Endothelial cell of umbilical vein (primary cell): ENCODE data around the gene GRM5. TPM values are rescaled to one million over a fixed set of nuclear protein-coding genes. Genes with fewer than 3 reads are reported as not detected.

Source experiments
- BruUV-seq: library from RNA; stranded (reverse); fragments of 400-500 nt; replicated peaks from 2 replicates; lab custom pipeline; 2021; lab: Mats Ljungman, UMichigan
- CTCF ChIA-PET: fragments of 300-600, 350-600 bp; sonication (Branson Sonifier 250); formaldehyde crosslinking; loops from one replicate; lab custom pipeline; 2021; ENCODE audit warnings: antibody characterized with exemption, inconsistent platforms; lab: Charles Lee
- POLR2A ChIA-PET: fragments of 300-600, 350-600 bp; sonication (Branson Sonifier 250); formaldehyde crosslinking; loops from one replicate; lab custom pipeline; 2021; ENCODE audit warnings: antibody characterized with exemption, inconsistent platforms; lab: Charles Lee
- DNase-seq: peaks from one replicate; pipeline ENCODE4 v3.0.0-alpha.2; 2011; ENCODE audit warnings: low read depth, low spot score
- FAIRE-seq: peaks from 2 replicates; lab custom pipeline; 2011; peaks lifted over from hg19 to GRCh38; lab: Jason Lieb, UNC
- H2AFZ ChIP-seq: 2 replicates; pipeline ENCODE4 v1.6.0; 2012; ENCODE audit warnings: low read depth, low read length, control low read depth, inconsistent platforms
- H3K27ac ChIP-seq: 2 replicates; pipeline ENCODE4 v1.5.1; 2011; ENCODE audit warnings: low read depth, mild to moderate bottlenecking, control low read depth, low read length, moderate library complexity; ENCODE audit not compliant: insufficient read depth
- H3K27me3 ChIP-seq, 2 experiments: 2 replicates each; pipeline versions ENCODE4 v1.6.0 to v1.6.1; 2011; ENCODE audit warnings: low read length in 2 of 2, mixed read lengths in 1 of 2; ENCODE audit not compliant: control insufficient read depth in 2 of 2, insufficient read depth in 2 of 2
- H3K36me3 ChIP-seq, 2 experiments: 2 replicates in 1 of 2; 3 replicates in 1 of 2; pipeline ENCODE4 v1.5.1; 2011; ENCODE audit warnings: low read length in 2 of 2, mild to moderate bottlenecking in 1 of 2, moderate library complexity in 1 of 2; ENCODE audit not compliant: control insufficient read depth in 2 of 2, insufficient read depth in 2 of 2; ENCODE audit errors: extremely low read depth in 1 of 2
- H3K4me1 ChIP-seq: 3 replicates; pipeline ENCODE4 v1.5.1; 2011; ENCODE audit warnings: mild to moderate bottlenecking, low read length; ENCODE audit not compliant: control insufficient read depth, insufficient read depth; ENCODE audit errors: extremely low read depth
- H3K4me2 ChIP-seq: 2 replicates; pipeline ENCODE4 v1.6.1; 2011; ENCODE audit warnings: low read length, control low read depth, mixed read lengths; ENCODE audit not compliant: insufficient read depth
- H3K4me3 ChIP-seq, 3 experiments: fragments of 200-600 bp in 1 of 3; sonication (generic), shearing (Covaris generic) in 1 of 3; replicated peaks in 1 of 3; 2 replicates each; pipeline ENCODE4 v1.5.1; 2011 to 2016; ENCODE audit warnings: control low read depth in 3 of 3, low read length in 3 of 3, mild to moderate bottlenecking in 2 of 3, inconsistent platforms in 1 of 3, low read depth in 1 of 3, moderate library complexity in 1 of 3; ENCODE audit not compliant: insufficient read depth in 1 of 3
- H3K79me2 ChIP-seq: 2 replicates; pipeline ENCODE4 v1.6.0; 2012; ENCODE audit warnings: low read length, inconsistent platforms; ENCODE audit not compliant: control insufficient read depth, insufficient read depth
- H3K9ac ChIP-seq: replicated peaks from 2 replicates; pipeline ENCODE3; 2011; ENCODE audit warnings: low read length, control low read depth; ENCODE audit not compliant: insufficient read depth; ENCODE audit errors: extremely low read depth
- H3K9me1 ChIP-seq: replicated peaks from 3 replicates; pipeline ENCODE4 v1.6.0; 2011; ENCODE audit warnings: mild to moderate bottlenecking, low read length; ENCODE audit not compliant: control insufficient read depth, insufficient read depth; ENCODE audit errors: extremely low read depth
- H3K9me3 ChIP-seq: replicated peaks from 2 replicates; pipeline ENCODE4 v1.5.1; 2012; ENCODE audit warnings: low read length, inconsistent platforms; ENCODE audit not compliant: control insufficient read depth, insufficient read depth
- H4K20me1 ChIP-seq: replicated peaks from 2 replicates; pipeline ENCODE3; 2011; ENCODE audit warnings: mild to moderate bottlenecking, low read length; ENCODE audit not compliant: control insufficient read depth, insufficient read depth; ENCODE audit errors: extremely low read depth
- FOS ChIP-seq: IDR thresholded peaks from 2 replicates; pipeline ENCODE4 v1.6.1; 2011; ENCODE audit warnings: mild to moderate bottlenecking, low read length, moderate library complexity, borderline replicate concordance; ENCODE audit not compliant: insufficient read depth
- GATA2 ChIP-seq: IDR thresholded peaks from 2 replicates; pipeline ENCODE4 v1.7.0; 2011; ENCODE audit warnings: low read depth, mild to moderate bottlenecking, moderate library complexity, mixed read lengths, low read length; ENCODE audit not compliant: insufficient read length, insufficient read depth
- JUN ChIP-seq: IDR thresholded peaks from 2 replicates; pipeline ENCODE4 v1.6.1; 2011; ENCODE audit warnings: borderline replicate concordance, low read depth; ENCODE audit not compliant: insufficient read length, insufficient read depth
- MYC ChIP-seq: IDR thresholded peaks from one replicate; pipeline ENCODE4 v1.6.1; 2011; ENCODE audit warnings: mild to moderate bottlenecking, low read depth, low read length
- dilution Hi-C: fragments of 300-500 bp; cut with MboI; formaldehyde crosslinking; loops from one replicate; pipeline ENCODE4 v1.15.0; 2019; ENCODE audit warnings: low sequenced_read_pairs; ENCODE audit not compliant: extremely low pct_ligation_motif_present
- intact Hi-C: fragments of 100-400 bp; cut with micrococcal nuclease; formaldehyde crosslinking; loops from one replicate; pipeline ENCODE4 v1.10.0; 2022
- polyA plus RNA-seq, 4 experiments: library from polyadenylated mRNA; depleted of rRNA in 3 of 4; stranded (reverse) in 3 of 4; unstranded in 1 of 4; fragments of >200 nt; gene quantifications; 2 replicates each; pipeline versions ENCODE4 v1.2.1 to v1.2.3, GENCODE V29; 2011 to 2012; ENCODE audit warnings: missing spikeins in 1 of 4
- total RNA-seq: library from RNA; stranded (reverse); gene quantifications from 2 replicates; pipeline ENCODE4 v1.2.3, GENCODE V29; 2021

GRM5 gene
- total and polyA plus RNA-seq, 2 donors (not counting 3 experiments of a cell fraction or from before 2014, with no cell fraction given) = 0.10 to 0.11 TPM

- no peak overlapping the region for H3K4me2 ChIP-seq
- no peak overlapping the region for H3K9ac ChIP-seq
- H3K9me1 ChIP-seq = no peaks in the 10 kb centered on the region
- no peak overlapping the region for H2AFZ ChIP-seq
- H4K20me1 ChIP-seq = no peaks in the 10 kb centered on the region
- ChIA-PET CTCF (no interaction called here), POLR2A (no interaction called here)
- no peaks in the 10 kb centered on the region for H3K79me2 ChIP-seq
- DNase-seq (no peak), FAIRE-seq (no peak)
- no peaks in the 10 kb centered on the region for H3K36me3 ChIP-seq
- TF ChIP-seq JUN = no peak
- no peak for TF ChIP-seq FOS
- no peak for TF ChIP-seq MYC
- intact Hi-C loops (no loop called here), dilution Hi-C loops (no loop called here)
- no peak overlapping the region for H3K27ac ChIP-seq
- no peak overlapping the region for H3K4me3 ChIP-seq
- BruUV-seq = no TSS peak
- no peaks in the 10 kb centered on the region for H3K4me1 ChIP-seq
- H3K9me3 ChIP-seq = no peaks in the 10 kb centered on the region
- no peaks in the 10 kb centered on the region for H3K27me3 ChIP-seq
These were observed 255.2 kb downstream of the GRM5 start for GRCh38 chr11:88810420-88811097.

GRCh38 chr11:88809126-88809525 lies 256.7 kb downstream of the GRM5 start:
- no peaks in the 10 kb centered on the region for H3K27me3 ChIP-seq
- POLR2A ChIA-PET = no interaction called here
- H3K4me3 ChIP-seq = no peak overlapping the region
- intact Hi-C loops (no loop called here), dilution Hi-C loops (no loop called here)
- H4K20me1 ChIP-seq = no peaks in the 10 kb centered on the region
- no peaks in the 10 kb centered on the region for H3K79me2 ChIP-seq
- no peak overlapping the region for H3K4me2 ChIP-seq
- H3K36me3 ChIP-seq = no peaks in the 10 kb centered on the region
- BruUV-seq = no TSS peak
- CTCF ChIA-PET = no interaction called here
- no peaks in the 10 kb centered on the region for H3K4me1 ChIP-seq
- FAIRE-seq (no peak), DNase-seq (no peak)
- H3K9me3 ChIP-seq = no peaks in the 10 kb centered on the region
- no peak overlapping the region for H3K9ac ChIP-seq
- H2AFZ ChIP-seq = no peak overlapping the region
- no peak overlapping the region for H3K27ac ChIP-seq
- H3K9me1 ChIP-seq = no peaks in the 10 kb centered on the region
- no peak for TF ChIP-seq FOS
- TF ChIP-seq GATA2 = no peak
